Muscle layer of duodenum (tissue), 2 donors: ENCODE data around the gene SORCS2.

Source experiments
- H3K27ac ChIP-seq: one replicate; pipeline ENCODE4 v1.7.0; 2013; ENCODE audit warnings: mild to moderate bottlenecking, low read length
- H3K27me3 ChIP-seq: one replicate; pipeline ENCODE4 v1.7.0; 2013; ENCODE audit warnings: low read depth, mild to moderate bottlenecking, control low read depth, low read length
- H3K36me3 ChIP-seq, 2 donors: one replicate each; pipeline ENCODE4 v1.7.0; 2013; ENCODE audit warnings: low read length in 2 of 2, control low read depth in 1 of 2, mild to moderate bottlenecking in 1 of 2; ENCODE audit not compliant: insufficient read depth in 2 of 2, control insufficient read depth in 1 of 2
- H3K4me1 ChIP-seq, 2 donors: one replicate each; pipeline ENCODE4 v1.7.0; 2013; ENCODE audit warnings: low read length in 2 of 2, mild to moderate bottlenecking in 2 of 2, control low read depth in 1 of 2, moderate library complexity in 1 of 2; ENCODE audit not compliant: insufficient read depth in 2 of 2, control insufficient read depth in 1 of 2
- H3K4me3 ChIP-seq, 2 donors: one replicate each; pipeline ENCODE4 v1.7.0; 2013; ENCODE audit warnings: low read length in 2 of 2, low read depth in 1 of 2, mild to moderate bottlenecking in 1 of 2
- H3K9me3 ChIP-seq, 2 donors: one replicate each; pipeline ENCODE4 v1.7.0; 2013; ENCODE audit warnings: low read length in 2 of 2, control low read depth in 1 of 2, mild to moderate bottlenecking in 1 of 2; ENCODE audit not compliant: control insufficient read depth in 1 of 2
- donor health status: healthy.

The SORCS2 gene

DNA sequence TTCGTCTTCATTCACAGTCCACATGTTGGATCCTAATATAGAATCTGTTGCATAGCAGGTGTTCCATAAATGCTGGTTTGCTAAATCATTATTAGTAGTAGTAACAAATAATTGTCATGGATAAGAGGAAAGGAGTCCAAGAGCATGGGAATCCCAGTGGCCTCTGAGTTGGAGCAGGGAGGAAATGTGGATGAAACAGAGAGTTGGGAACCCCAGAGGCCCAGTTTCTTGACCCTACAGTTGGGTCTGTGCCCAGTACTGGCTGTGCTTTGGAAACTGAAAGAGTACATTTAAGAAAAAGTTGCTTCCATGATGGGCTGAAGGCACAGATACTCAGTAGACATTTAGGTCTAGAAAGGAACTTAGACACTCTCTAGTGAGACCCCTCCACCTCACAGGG is 391.8 kb downstream of the SORCS2 start:
- H3K27me3 ChIP-seq: no peaks in the 10 kb centered on the region

DNA sequence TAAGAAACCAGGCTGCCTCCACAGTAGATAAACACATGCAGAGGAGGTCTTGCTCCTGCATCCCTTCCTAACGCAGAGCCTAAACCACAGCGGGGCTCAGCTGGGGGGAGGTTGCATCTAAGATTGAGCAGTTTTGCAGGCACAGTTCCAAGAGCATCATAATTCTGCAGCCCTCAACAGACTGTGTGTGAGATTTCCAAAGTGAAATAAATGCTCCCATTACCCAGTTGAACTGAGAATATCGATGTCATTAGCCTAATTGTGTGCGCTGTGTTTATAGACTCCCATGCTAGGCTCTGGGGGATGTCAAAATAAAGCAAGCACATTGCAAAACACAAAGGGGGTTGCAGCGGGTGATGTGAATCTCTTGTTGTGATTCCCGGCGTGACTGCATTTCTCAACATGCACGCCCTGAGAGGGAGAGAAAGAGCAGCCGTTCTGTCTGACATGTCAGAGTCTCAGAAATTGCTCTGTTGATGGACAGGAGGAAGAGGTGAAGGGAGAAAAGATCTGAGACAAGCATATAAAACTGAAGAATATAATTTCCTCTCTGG is 392.3 kb downstream of the SORCS2 start:
- no peaks in the 10 kb centered on the region for H3K27me3 ChIP-seq
- H3K9me3 ChIP-seq: peaks cover 0 to 2% of the 10 kb centered on the region in 2 donors

More for the DNA sequence above, 391.8 kb downstream of the SORCS2 start:
- Histone ChIP-seq H3K36me3 (no peaks in the 10 kb centered on the region), H3K4me1 (no peaks in the 10 kb centered on the region), H3K27ac (no peak overlapping the region), H3K4me3 (no peak overlapping the region), H3K9me3 (peaks cover 0 to 7% of the 10 kb centered on the region in 2 donors)

DNA sequence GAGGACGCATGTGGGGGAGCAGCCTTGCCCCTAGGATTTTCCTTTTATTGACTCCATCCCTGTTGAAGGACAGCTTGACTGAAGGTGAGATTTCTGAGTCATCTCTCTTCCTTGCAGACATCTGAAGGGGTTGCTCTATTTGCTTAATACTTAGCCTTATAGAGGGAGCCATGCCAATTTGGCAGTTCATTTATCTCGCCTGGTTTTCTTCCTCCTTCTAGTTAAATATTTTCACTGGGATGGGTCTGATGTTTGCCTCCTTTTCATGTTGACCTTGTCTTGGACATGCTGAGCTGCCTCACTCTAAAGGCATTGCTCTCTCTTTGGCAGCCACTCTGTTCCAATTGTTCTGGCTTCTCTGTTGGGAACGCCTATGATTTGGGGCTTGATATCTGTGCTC is 393.4 kb downstream of the SORCS2 start:
- H3K36me3 ChIP-seq: no peaks in the 10 kb centered on the region
- H3K27ac ChIP-seq: no peak overlapping the region
- no peaks in the 10 kb centered on the region for H3K9me3 ChIP-seq
- H3K4me3 ChIP-seq: no peak overlapping the region
- no peaks in the 10 kb centered on the region for H3K4me1 ChIP-seq
- H3K27me3 ChIP-seq: no peaks in the 10 kb centered on the region

More for the DNA sequence above, 392.3 kb downstream of the SORCS2 start:
- Histone ChIP-seq H3K4me1 (no peaks in the 10 kb centered on the region), H3K4me3 (no peak overlapping the region), H3K27ac (no peak overlapping the region), H3K36me3 (no peaks in the 10 kb centered on the region)

DNA sequence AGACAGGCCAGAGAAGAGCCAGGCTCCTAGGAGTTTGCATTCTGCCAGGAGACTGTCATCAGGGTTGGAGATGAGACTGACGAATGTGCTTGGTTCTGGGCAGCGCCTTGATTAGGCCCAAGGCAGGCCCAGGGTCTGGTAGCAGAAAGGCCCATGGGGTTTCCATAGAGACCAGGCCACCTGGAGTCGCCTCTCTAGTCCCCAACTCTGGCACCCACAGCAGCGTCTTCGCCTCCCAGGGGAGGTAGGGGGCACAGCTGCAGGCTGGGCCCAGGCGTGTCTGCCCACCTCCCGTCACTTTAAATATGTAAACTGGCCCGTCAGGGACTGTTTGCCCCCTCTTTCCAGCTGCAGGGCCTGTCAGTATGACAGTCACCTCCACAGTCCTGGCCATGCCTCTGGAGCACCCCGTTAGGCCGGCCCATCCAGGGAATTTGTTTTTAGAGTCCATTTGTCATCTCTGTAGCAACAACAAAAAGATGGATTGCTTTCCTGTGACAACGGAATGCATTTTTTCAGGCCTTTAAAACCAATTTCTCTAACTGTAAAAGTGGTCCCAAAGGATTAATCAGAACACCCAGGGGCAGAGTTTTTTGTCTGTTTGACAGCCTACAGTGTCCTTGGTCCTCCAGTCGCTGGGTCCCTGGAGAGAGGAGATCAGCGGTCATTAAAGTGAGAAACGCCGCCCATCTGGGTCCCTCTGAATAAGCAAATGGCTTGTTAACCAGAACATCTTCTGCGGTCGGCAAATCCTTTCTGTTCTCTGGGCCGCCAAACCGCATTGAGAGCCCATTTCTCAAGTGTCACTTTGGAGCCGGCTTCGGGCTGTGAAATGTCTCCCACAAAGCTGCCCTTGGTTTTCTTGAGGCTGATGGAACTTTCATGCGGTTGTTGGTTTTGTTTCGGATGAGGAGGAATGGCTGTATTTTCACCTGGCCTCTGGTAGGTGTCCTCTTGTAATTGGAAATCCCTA is 395.4 kb downstream of the SORCS2 start:
- Histone ChIP-seq H3K4me1 (no peaks in the 10 kb centered on the region), H3K27ac (no peak overlapping the region), H3K9me3 (no peaks in the 10 kb centered on the region), H3K27me3 (no peaks in the 10 kb centered on the region), H3K4me3 (no peak overlapping the region), H3K36me3 (no peaks in the 10 kb centered on the region)

DNA sequence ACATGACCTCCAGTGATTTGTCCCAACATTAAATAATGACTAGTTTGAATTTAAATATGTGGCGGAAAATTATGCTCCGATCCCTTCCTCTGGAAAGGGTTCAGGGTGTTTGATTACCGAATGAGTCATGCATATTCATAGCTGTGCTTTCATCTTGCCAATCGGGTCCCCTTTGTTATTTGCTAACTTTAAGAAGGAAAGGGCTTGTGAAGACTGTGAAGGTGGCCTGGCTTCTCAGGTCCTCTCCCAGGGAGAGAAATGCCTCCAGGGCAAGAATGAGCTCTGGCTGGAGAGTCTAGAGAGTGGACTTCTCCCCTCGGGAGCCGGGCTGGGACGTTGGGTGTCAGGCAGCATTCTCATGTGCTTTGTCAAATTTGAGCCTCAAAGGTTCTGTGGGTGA is 397.9 kb downstream of the SORCS2 start:
- Histone ChIP-seq H3K9me3 (no peaks in the 10 kb centered on the region), H3K27me3 (no peaks in the 10 kb centered on the region), H3K4me1 (no peaks in the 10 kb centered on the region), H3K36me3 (no peaks in the 10 kb centered on the region), H3K27ac (no peak overlapping the region), H3K4me3 (no peak overlapping the region)

DNA sequence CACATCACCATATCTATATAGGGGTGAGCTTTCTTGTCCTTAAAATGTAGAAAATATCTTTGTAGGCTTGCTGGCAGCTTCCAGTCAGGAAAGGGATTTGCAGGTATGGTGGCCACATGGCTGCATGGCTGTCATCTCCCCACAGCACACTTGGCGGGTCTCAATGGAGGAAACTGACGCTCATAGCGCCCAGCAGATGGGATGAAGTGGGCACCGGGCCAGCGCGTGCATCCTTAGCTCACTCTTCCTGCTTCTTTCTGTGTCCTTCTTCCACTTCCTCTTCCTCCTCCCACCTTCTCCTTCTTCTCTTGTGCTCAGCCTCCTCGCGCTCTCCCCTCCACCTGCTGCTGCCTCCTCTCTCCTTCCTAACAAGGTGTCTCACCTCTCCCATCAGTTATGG is 398.6 kb downstream of the SORCS2 start:
- no peaks in the 10 kb centered on the region for H3K9me3 ChIP-seq
- H3K27me3 ChIP-seq: no peaks in the 10 kb centered on the region
- no peak overlapping the region for H3K27ac ChIP-seq
- H3K4me1 ChIP-seq: no peaks in the 10 kb centered on the region
- H3K36me3 ChIP-seq: no peaks in the 10 kb centered on the region
- no peak overlapping the region for H3K4me3 ChIP-seq

DNA sequence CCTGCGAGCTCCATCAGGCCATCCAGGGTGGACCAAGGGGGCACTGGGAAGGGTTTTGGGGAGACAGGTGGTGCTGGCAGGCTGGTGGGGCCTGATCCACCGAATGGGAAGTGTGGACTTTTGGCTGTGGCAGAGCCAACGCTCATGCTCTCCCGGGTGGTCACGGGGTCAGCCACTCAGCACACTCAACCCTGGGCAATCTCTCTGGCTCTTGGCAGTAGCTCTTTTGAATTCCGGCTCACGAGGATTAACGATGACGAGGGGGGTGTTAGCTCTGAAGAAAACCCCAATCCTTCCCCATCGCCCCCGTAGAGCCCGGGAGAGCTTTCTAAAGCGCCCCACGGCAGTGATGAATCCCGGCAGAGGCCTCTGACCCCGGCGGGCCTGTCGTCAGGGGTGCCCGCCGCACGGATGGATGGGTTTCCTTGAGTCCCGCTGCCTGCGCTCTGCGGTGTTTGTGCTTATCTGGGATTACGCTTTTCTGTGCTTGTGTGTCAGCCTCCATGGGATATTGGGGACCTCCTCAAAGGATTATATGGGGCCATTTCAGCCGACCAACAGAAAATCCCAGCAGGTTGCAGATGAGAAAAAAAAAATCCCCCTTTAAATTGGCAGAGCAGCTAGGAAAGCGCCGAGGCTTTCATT is 399.2 kb downstream of the SORCS2 start:
- Histone ChIP-seq H3K4me1 (no peaks in the 10 kb centered on the region), H3K27ac (no peak overlapping the region), H3K4me3 (no peak overlapping the region), H3K27me3 (no peaks in the 10 kb centered on the region), H3K9me3 (no peaks in the 10 kb centered on the region), H3K36me3 (no peaks in the 10 kb centered on the region)

DNA sequence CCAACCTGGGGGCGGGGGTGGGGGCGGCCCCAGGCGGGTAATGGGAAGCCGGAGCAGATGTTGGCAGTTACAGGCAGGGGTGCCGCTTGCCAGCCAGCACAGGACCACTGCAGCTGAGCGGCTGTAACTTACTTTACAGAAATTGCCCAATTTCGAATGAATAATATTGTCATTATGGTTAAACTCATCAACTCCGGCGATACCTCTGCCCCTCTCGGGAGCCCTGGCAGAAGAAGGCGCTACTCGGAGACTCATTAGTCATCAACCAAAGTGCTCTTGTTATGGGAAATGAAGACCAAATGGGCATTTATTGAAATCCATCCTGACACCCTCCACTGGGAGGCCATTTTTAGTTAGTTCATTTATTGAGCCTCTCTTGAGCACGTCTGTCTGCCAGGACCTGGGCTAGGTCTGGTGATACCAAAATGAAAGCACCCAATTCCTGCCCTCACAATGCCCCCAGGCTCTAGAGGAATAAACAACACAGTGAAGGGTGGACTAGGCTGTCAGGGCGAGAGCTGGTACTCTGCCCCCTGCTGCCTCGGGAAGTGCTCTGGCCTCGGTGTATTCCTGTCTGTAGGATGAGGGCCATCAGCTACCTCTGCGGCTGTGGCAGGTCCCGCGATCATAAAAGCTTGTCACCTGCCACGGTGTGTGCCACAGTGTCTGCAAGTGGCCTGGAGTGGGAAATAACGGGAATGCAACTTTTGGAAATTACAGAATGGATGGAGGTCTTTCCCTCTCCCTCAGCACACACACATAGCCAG is 401.5 kb downstream of the SORCS2 start:
- H3K27me3 ChIP-seq: no peaks in the 10 kb centered on the region
- no peaks in the 10 kb centered on the region for H3K36me3 ChIP-seq
- H3K27ac ChIP-seq: no peak overlapping the region
- H3K9me3 ChIP-seq: no peaks in the 10 kb centered on the region
- H3K4me1 ChIP-seq: no peaks in the 10 kb centered on the region
- H3K4me3 ChIP-seq: no peak overlapping the region

DNA sequence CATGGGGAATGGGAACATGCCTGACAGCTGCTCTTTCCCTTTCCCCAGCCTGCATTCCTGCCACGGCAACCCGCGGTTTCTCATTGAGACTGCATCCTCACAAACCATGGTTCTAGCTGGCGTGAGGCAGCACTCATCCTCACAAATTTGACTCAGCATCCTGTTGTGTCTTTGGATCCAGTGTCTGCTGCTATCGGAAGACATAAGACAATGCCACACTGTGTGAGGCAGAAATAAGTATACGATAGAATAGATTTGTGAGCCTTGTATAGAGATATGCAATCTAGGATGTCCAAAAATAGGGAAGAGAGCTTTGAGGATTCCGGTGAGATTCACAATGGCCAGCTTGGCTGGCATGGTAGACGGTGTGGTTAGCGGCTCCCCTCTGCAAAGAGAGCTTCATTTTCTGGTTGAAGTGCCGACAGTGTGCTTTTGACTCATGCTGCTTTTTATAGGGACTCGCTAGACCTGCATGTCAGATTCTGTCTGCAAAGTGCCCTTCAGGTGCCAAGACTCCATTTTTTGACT is 403.7 kb downstream of the SORCS2 start:
- H3K4me1 ChIP-seq: no peaks in the 10 kb centered on the region
- no peaks in the 10 kb centered on the region for H3K9me3 ChIP-seq
- H3K27ac ChIP-seq: no peak overlapping the region
- no peak overlapping the region for H3K4me3 ChIP-seq
- H3K36me3 ChIP-seq: no peaks in the 10 kb centered on the region
- no peaks in the 10 kb centered on the region for H3K27me3 ChIP-seq

DNA sequence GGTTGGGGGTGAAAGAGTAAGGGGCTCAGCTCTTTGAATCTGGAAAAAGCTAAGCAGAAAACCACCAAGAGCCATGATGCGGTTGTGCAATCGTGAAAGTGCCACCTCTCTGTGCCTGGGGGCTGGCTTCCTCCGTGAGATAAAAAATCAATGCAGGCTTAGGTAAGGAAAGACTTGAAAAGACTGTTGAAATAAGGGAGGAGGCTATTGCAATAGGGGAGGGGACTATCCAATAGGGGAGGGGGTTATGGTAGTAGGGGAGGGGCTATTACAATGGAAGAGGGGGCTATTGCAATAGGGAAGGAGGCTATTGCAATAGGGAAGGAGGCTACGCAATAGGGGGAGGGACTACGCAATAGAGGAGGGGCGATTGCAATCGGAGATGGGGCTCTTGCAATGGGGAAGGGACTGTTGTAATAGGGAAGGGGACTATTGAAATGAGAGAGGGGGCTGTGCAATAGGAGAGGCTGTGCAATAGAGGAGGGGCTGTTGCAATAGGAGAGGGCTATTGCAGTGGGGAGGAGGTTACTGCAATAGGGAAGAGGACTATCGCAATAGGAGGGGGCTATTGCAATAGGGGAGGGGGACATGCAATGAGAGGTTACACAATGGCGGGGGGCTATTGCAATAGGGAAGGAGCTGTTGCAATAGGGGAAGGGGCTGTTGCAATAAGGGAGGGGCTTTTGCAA is 404.7 kb downstream of the SORCS2 start:
- Histone ChIP-seq H3K4me1 (no peaks in the 10 kb centered on the region), H3K27me3 (no peaks in the 10 kb centered on the region), H3K27ac (no peak overlapping the region), H3K4me3 (no peak overlapping the region), H3K9me3 (no peaks in the 10 kb centered on the region), H3K36me3 (no peaks in the 10 kb centered on the region)
